H1 (cell line): ENCODE measurements around the gene ITGB7. TPM values are rescaled to one million over a fixed set of nuclear protein-coding genes. Genes with fewer than 3 reads are reported as not detected.

ENCODE experiments used
- CTCF ChIA-PET: fragments of 300-600 bp; sonication (Branson Sonifier 250); formaldehyde crosslinking; loops from one replicate; lab custom pipeline; 2021; ENCODE audit not compliant: partially characterized antibody; lab: Charles Lee
- POLR2A ChIA-PET: fragments of 300-600 bp; sonication (Branson Sonifier 250); formaldehyde crosslinking; loops from one replicate; lab custom pipeline; 2021; ENCODE audit warnings: inconsistent platforms; ENCODE audit not compliant: partially characterized antibody; lab: Charles Lee
- DNase-seq, 2 experiments: peaks; one replicate each; pipeline versions ENCODE4 v3.0.0 to v3.0.0-alpha.2; 2010 to 2022; ENCODE audit warnings: low spot score in 2 of 2, low read depth in 1 of 2, mixed read lengths in 1 of 2
- FAIRE-seq: peaks from 2 replicates; lab custom pipeline; 2011; peaks lifted over from hg19 to GRCh38; lab: Jason Lieb, UNC
- H2AFZ ChIP-seq: 2 replicates; pipeline ENCODE4 v1.8.1; 2012; ENCODE audit warnings: low read length, inconsistent platforms
- H2AK5ac ChIP-seq: 2 replicates; pipeline ENCODE4 v1.6.1; 2013; ENCODE audit warnings: low read depth, low read length
- H2BK120ac ChIP-seq: replicated peaks from 2 replicates; pipeline ENCODE3; 2013; ENCODE audit warnings: low read depth, low read length, inconsistent platforms
- H2BK12ac ChIP-seq: 2 replicates; pipeline ENCODE4 v1.6.1; 2013; ENCODE audit warnings: low read depth, low read length
- H2BK15ac ChIP-seq: 2 replicates; pipeline ENCODE4 v1.6.1; 2013; ENCODE audit warnings: low read length
- H2BK20ac ChIP-seq: 2 replicates; pipeline ENCODE4 v1.6.1; 2013; ENCODE audit warnings: low read length
- H2BK5ac ChIP-seq: 2 replicates; pipeline ENCODE4 v1.6.1; 2013; ENCODE audit warnings: low read depth, low read length
- H3K14ac ChIP-seq: 2 replicates; pipeline ENCODE4 v1.6.1; 2013; ENCODE audit warnings: inconsistent platforms; ENCODE audit not compliant: insufficient read length
- H3K18ac ChIP-seq: 2 replicates; pipeline ENCODE4 v1.6.1; 2013; ENCODE audit warnings: low read length; ENCODE audit errors: extremely low read depth
- H3K23ac ChIP-seq: 2 replicates; pipeline ENCODE4 v1.6.1; 2013; ENCODE audit warnings: inconsistent platforms; ENCODE audit not compliant: insufficient read length
- H3K23me2 ChIP-seq: 2 replicates; pipeline ENCODE4 v1.6.1; 2013; ENCODE audit warnings: low read depth, low read length
- H3K27ac ChIP-seq: 2 replicates; pipeline ENCODE4 v1.6.1; 2011; ENCODE audit warnings: low read depth, low read length, inconsistent platforms
- H3K27me3 ChIP-seq, 4 experiments: replicated peaks in 1 of 4; 1 replicate in 1 of 4; 2 replicates in 3 of 4; pipeline versions ENCODE4 v1.6.1 to v1.8.1; 2011 to 2013; ENCODE audit warnings: low read length in 3 of 4, mild to moderate bottlenecking in 3 of 4, inconsistent platforms in 2 of 4, mixed read lengths in 2 of 4, moderate library complexity in 1 of 4; ENCODE audit not compliant: control insufficient read depth in 3 of 4, insufficient read depth in 3 of 4; ENCODE audit errors: extremely low read depth in 1 of 4
- H3K36me3 ChIP-seq, 4 experiments: 2 replicates each; pipeline versions ENCODE4 v1.6.1 to v1.8.1; 2011 to 2013; ENCODE audit warnings: mild to moderate bottlenecking in 4 of 4, low read length in 3 of 4, moderate library complexity in 2 of 4, control low read depth in 1 of 4, inconsistent platforms in 1 of 4; ENCODE audit not compliant: insufficient read depth in 4 of 4, control insufficient read depth in 2 of 4
- H3K4ac ChIP-seq: replicated peaks from 2 replicates; pipeline ENCODE3; 2013; ENCODE audit warnings: low read length, low read depth, mixed read lengths, inconsistent platforms; ENCODE audit not compliant: insufficient read length
- H3K4me1 ChIP-seq, 4 experiments: replicated peaks in 1 of 4; 1 replicate in 1 of 4; 2 replicates in 3 of 4; pipeline versions ENCODE4 v1.6.1 to v1.8.1; 2011 to 2013; ENCODE audit warnings: low read length in 3 of 4, inconsistent platforms in 2 of 4, mixed read lengths in 1 of 4; ENCODE audit not compliant: insufficient read depth in 4 of 4, control insufficient read depth in 3 of 4
- H3K4me2 ChIP-seq, 2 experiments: 2 replicates each; pipeline versions ENCODE4 v1.6.1 to v1.8.1; 2011 to 2013; ENCODE audit warnings: low read depth in 2 of 2, low read length in 2 of 2, control low read depth in 1 of 2, inconsistent platforms in 1 of 2, mild to moderate bottlenecking in 1 of 2; ENCODE audit not compliant: insufficient read depth in 1 of 2
- H3K4me3 ChIP-seq, 4 experiments: fragments of 200-600, 300-600 bp in 1 of 4; sonication (generic), shearing (Covaris generic), sonication (Bioruptor Twin) in 1 of 4; 2 replicates each; pipeline versions ENCODE4 v1.5.1 to v1.8.1; 2011 to 2016; ENCODE audit warnings: low read length in 4 of 4, low read depth in 3 of 4, control low read depth in 2 of 4, inconsistent platforms in 2 of 4, mild to moderate bottlenecking in 2 of 4, mixed read lengths in 1 of 4, moderate library complexity in 1 of 4; ENCODE audit not compliant: insufficient read depth in 2 of 4; ENCODE audit errors: extremely low read depth in 1 of 4
- H3K56ac ChIP-seq: replicated peaks from 2 replicates; pipeline ENCODE3; 2013; ENCODE audit warnings: low read depth, mild to moderate bottlenecking, mixed read lengths, low read length, inconsistent platforms; ENCODE audit not compliant: insufficient read length
- H3K79me1 ChIP-seq: 2 replicates; pipeline ENCODE4 v1.6.1; 2013; ENCODE audit warnings: low read depth, low read length, control low read depth
- H3K79me2 ChIP-seq, 2 experiments: 2 replicates each; pipeline versions ENCODE4 v1.6.1 to v1.8.1; 2012 to 2013; ENCODE audit warnings: low read length in 2 of 2, mild to moderate bottlenecking in 2 of 2, inconsistent platforms in 1 of 2; ENCODE audit not compliant: insufficient read depth in 2 of 2, control insufficient read depth in 1 of 2
- H3K9ac ChIP-seq, 4 experiments: replicated peaks in 1 of 4; 1 replicate in 1 of 4; 2 replicates in 3 of 4; pipeline versions ENCODE4 v1.6.1 to v1.8.1; 2011 to 2013; ENCODE audit warnings: low read depth in 3 of 4, low read length in 3 of 4, control low read depth in 2 of 4, mild to moderate bottlenecking in 2 of 4, moderate library complexity in 2 of 4, inconsistent platforms in 1 of 4; ENCODE audit errors: extremely low read depth in 1 of 4
- H3K9me3 ChIP-seq, 2 experiments: 2 replicates each; pipeline versions ENCODE4 v1.6.1 to v1.8.1; 2012 to 2013; ENCODE audit warnings: mild to moderate bottlenecking in 2 of 2, moderate library complexity in 2 of 2, control low read depth in 1 of 2, inconsistent platforms in 1 of 2, low read depth in 1 of 2, low read length in 1 of 2, mixed read lengths in 1 of 2; ENCODE audit not compliant: insufficient read depth in 2 of 2
- H4K20me1 ChIP-seq, 2 experiments: replicated peaks in 1 of 2; 2 replicates each; pipeline versions ENCODE3 to v1.8.1; 2011 to 2013; ENCODE audit warnings: inconsistent platforms in 2 of 2, low read length in 2 of 2, mild to moderate bottlenecking in 1 of 2; ENCODE audit not compliant: insufficient read depth in 2 of 2, control insufficient read depth in 1 of 2
- H4K5ac ChIP-seq: 2 replicates; pipeline ENCODE4 v1.6.1; 2013; ENCODE audit warnings: low read length, low read depth, mixed read lengths, inconsistent platforms; ENCODE audit not compliant: insufficient read length
- H4K8ac ChIP-seq: 2 replicates; pipeline ENCODE4 v1.8.0; 2013; ENCODE audit warnings: mild to moderate bottlenecking, moderate library complexity, low read length, inconsistent platforms; ENCODE audit not compliant: insufficient read depth; ENCODE audit errors: extremely low read depth
- H4K91ac ChIP-seq: replicated peaks from 2 replicates; pipeline ENCODE3; 2013; ENCODE audit warnings: low read length, mixed read lengths, inconsistent platforms; ENCODE audit not compliant: insufficient read length
- BACH1 ChIP-seq: IDR thresholded peaks from 2 replicates; pipeline ENCODE4 v1.6.1; 2012; ENCODE audit warnings: low read length, improper control_type of control experiment
- CREB1 ChIP-seq: IDR thresholded peaks from 2 replicates; pipeline ENCODE4 v1.6.1; 2012; ENCODE audit warnings: inconsistent platforms
- EGR1 ChIP-seq: IDR thresholded peaks from 2 replicates; pipeline ENCODE4 v1.6.1; 2011; ENCODE audit warnings: low read depth, low read length, borderline replicate concordance
- GABPA ChIP-seq: IDR thresholded peaks from 2 replicates; pipeline ENCODE4 v1.6.1; 2011; ENCODE audit warnings: mild to moderate bottlenecking, low read length, moderate library complexity, borderline replicate concordance; ENCODE audit not compliant: insufficient read depth
- HDAC2 ChIP-seq, 2 experiments: fragments of 300-600 bp in 1 of 2; sonication (generic) in 1 of 2; IDR thresholded peaks; 2 replicates each; pipeline ENCODE4 v1.6.1; 2011 to 2012; ENCODE audit warnings: low read depth in 2 of 2, low read length in 2 of 2, mild to moderate bottlenecking in 2 of 2, moderate library complexity in 2 of 2, borderline replicate concordance in 1 of 2, inconsistent platforms in 1 of 2
- NRF1 ChIP-seq: IDR thresholded peaks from 2 replicates; pipeline ENCODE4 v1.6.1; 2011; ENCODE audit warnings: mild to moderate bottlenecking, low read depth, low read length, improper control_type of control experiment
- SIRT6 ChIP-seq: IDR thresholded peaks from one replicate; pipeline ENCODE4 v1.7.1; 2012; ENCODE audit warnings: low read length, inconsistent platforms
- SIX5 ChIP-seq: IDR thresholded peaks from 2 replicates; pipeline ENCODE4 v1.6.1; 2011; ENCODE audit warnings: mild to moderate bottlenecking, low read depth, low read length
- SP2 ChIP-seq: IDR thresholded peaks from 2 replicates; pipeline ENCODE4 v1.6.1; 2012; ENCODE audit warnings: mild to moderate bottlenecking, low read length, inconsistent platforms
- SUZ12 ChIP-seq: fragments of 200-600 bp; sonication (generic); IDR thresholded peaks from 2 replicates; pipeline ENCODE4 v1.6.1; 2012; ENCODE audit warnings: mild to moderate bottlenecking, inconsistent platforms, low read length, moderate library complexity, mixed read lengths
- TBP ChIP-seq: IDR thresholded peaks from 2 replicates; pipeline ENCODE4 v1.6.1; 2011; ENCODE audit warnings: low read depth, low read length, improper control_type of control experiment
- TEAD4 ChIP-seq: IDR thresholded peaks from 2 replicates; pipeline ENCODE4 v1.6.1; 2012; ENCODE audit warnings: low read depth, low read length, inconsistent platforms, mixed read lengths
- WGBS, 2 experiments: shearing (Covaris generic) in 1 of 2; methylation state at CpG; one replicate each; pipeline versions ENCODE4 v1.1.6 to v1.1.7; 2013 to 2015; ENCODE audit warnings: low lambda C conversion rate in 2 of 2, mixed read lengths in 2 of 2, inconsistent platforms in 1 of 2, low coverage in 1 of 2, missing lambda C conversion rate in 1 of 2; ENCODE audit not compliant: insufficient replicate concordance in 2 of 2, insufficient coverage in 1 of 2, insufficient read length in 1 of 2; ENCODE audit errors: extremely low coverage in 1 of 2, missing lambda C conversion rate in 1 of 2; 5-methylcytosine and 5-hydroxymethylcytosine counted together
- polyA plus RNA-seq, 7 experiments: library from polyadenylated mRNA; depleted of rRNA in 3 of 7; stranded (reverse) in 5 of 7; unstranded in 2 of 7; fragments of >200 nt in 5 of 7; fragments of 200-250 nt in 2 of 7; gene quantifications; 1 replicate in 5 of 7; 2 replicates in 1 of 7; 4 replicates in 1 of 7; pipeline versions ENCODE4 v1.2.1 to v1.2.3, GENCODE V29; 2011 to 2013; ENCODE audit warnings: missing spikeins in 2 of 7, mixed read lengths in 2 of 7
- total RNA-seq: library from RNA; stranded (reverse); fragmentation: NEBNext Ultra II Directional; extraction: Animal tissue kit (Norgen Biotek cat#: 25700); gene quantifications from 2 replicates; pipeline ENCODE4 v1.2.1, GENCODE V29; 2021

Gene ITGB7
- total and polyA plus RNA-seq, 2 of the 8 experiments (the other 6 are each of a cell fraction or from before 2014, with no cell fraction given): 0.35 to 0.54 TPM

DNA sequence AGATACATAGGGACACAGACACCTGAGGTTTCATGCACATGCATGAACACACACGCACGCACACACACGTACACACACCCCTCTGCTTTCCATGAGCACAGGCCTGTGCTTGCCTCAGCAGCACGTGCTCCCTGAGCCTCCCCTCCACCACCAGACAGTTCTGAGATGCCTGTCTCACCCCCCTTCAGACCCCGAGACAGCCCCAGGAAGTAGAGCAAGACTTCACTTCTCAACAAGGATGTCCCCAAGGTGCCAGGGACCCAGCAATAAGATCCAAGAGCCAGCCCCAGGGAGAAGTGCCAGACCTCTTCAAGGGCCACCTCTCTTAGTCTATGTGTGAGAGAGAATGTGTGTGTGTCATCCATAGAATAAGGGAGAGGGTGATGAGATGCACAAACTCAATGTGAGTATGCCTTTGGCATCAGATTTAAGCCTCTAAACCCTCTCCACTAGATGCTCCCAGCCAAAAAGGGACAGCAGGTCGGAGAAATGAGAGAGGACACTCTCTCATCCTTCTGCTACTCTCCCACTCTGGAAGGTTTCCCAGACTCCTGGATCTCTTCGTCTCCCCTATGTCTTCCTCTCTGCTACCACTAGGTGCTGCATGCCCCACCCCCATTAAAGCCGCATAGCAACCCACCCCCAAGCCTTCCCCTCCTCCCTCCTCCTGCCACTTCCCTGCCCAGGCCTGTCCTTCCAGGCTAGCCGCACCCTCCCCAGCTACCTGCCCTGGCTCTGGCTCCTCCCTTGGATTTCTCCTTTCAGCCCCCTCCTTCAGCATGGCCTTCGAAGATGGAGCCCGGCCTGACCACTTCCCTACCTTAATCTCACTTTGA is 17.2 kb upstream of the ITGB7 start:
- H2BK20ac ChIP-seq: peak overlapping the region; percentile 100
- H2BK120ac ChIP-seq: peak overlapping the region; percentile 98
- DNase-seq: peak in 1 of 2 experiments; percentile 74
- H2BK12ac ChIP-seq: peak overlapping the region; percentile 99; the same call in 1 of the 2 replicates
- ChIA-PET CTCF (interaction anchor here (0.6 to 22.3 kb wide), 13 partner anchors 8 to 80 kb away, joined by 3 to 654 read pairs (median 6); partner anchors contain the start of genes ESPL1 and RARG), POLR2A (interaction anchor here (0.8 to 13.6 kb wide), 10 partner anchors 5 to 97 kb away, joined by 3 to 151 read pairs (median 4); partner anchors contain the start of genes AAAS and RARG)
- peak overlapping the region; percentile 47; the same call in 1 of the 2 replicates for H4K8ac ChIP-seq
- peak overlapping the region; percentile 98 for H3K18ac ChIP-seq
- no peaks in the 10 kb centered on the region for H3K9me3 ChIP-seq
- H3K79me2 ChIP-seq: peaks cover 4 to 6% of the 10 kb centered on the region in 2 experiments; a peak in 3 of 4 replicates
- H4K91ac ChIP-seq: peak overlapping the region; percentile 99
- H2AFZ ChIP-seq: no peak overlapping the region
- H3K4ac ChIP-seq: peak overlapping the region; percentile 100
- WGBS, 2 experiments: 48% methylated on average over 10 of the region's 11 CpGs; no CpG with 5 or more reads in 1 of the 2 experiments
- H3K79me1 ChIP-seq: peaks cover 4% of the 10 kb centered on the region
- peak overlapping the region; percentile 92 for H4K5ac ChIP-seq
- H3K23me2 ChIP-seq: peaks cover 20% of the 10 kb centered on the region
- peak overlapping the region; percentile 100 for H2BK15ac ChIP-seq
- H3K56ac ChIP-seq: peak overlapping the region; percentile 72
- peak overlapping the region in 3 of 4 experiments; percentile 1 to 89 (median 10); a peak in 2 of 8 replicates for H3K4me3 ChIP-seq
- H3K23ac ChIP-seq: no peak overlapping the region
- peak overlapping the region; percentile 99 to 100 for H3K4me2 ChIP-seq
- peak overlapping the region; percentile 96 for H2AK5ac ChIP-seq
- FAIRE-seq: no peak
- H2BK5ac ChIP-seq: peak overlapping the region; percentile 91; the same call in 1 of the 2 replicates
- no peak overlapping the region; a peak in 2 of 7 replicates for H3K9ac ChIP-seq
- peaks cover 33 to 51% (median 37%) of the 10 kb centered on the region in 4 experiments for H3K4me1 ChIP-seq
- H3K14ac ChIP-seq: no peak overlapping the region
- H3K36me3 ChIP-seq: no peaks in the 10 kb centered on the region; a peak in 1 of 8 replicates
- H3K27ac ChIP-seq: no peak overlapping the region
- H3K27me3 ChIP-seq: peaks cover 0 to 3% (median 0%) of the 10 kb centered on the region in 4 experiments; a peak in 1 of 7 replicates
- peaks cover 0 to 3% of the 10 kb centered on the region in 2 experiments for H4K20me1 ChIP-seq
- TF ChIP-seq EGR1 (peak; percentile 62; the same call in 1 of the 2 replicates), SIX5 (no peak), CREB1 (no peak), BACH1 (no peak), SP2 (no peak), SUZ12 (no peak), NRF1 (no peak), SIRT6 (no peak), GABPA (no peak), HDAC2 (IDR thresholded peaks at IDR 0.05; ENCODE audit: borderline replicate concordance in 1 of 2, low read depth in 2 of 2, low read length in 2 of 2) (no peak), TEAD4 (peak; percentile 65; the same call in 1 of the 2 replicates), TBP (no peak)
